GM15510 (cell line): Measurements from ENCODE around the gene SH2D4B.

Source experiments
- POLR2A ChIP-seq: IDR thresholded peaks from 3 replicates; pipeline ENCODE4 v1.6.1; 2011; ENCODE audit warnings: borderline replicate concordance; ENCODE audit not compliant: insufficient read length; ENCODE audit errors: extremely low read depth

SH2D4B gene

GRCh38 chr10:80513106-80513505, 24.6 kb upstream of the SH2D4B start:
- no peak for TF ChIP-seq POLR2A

DNA sequence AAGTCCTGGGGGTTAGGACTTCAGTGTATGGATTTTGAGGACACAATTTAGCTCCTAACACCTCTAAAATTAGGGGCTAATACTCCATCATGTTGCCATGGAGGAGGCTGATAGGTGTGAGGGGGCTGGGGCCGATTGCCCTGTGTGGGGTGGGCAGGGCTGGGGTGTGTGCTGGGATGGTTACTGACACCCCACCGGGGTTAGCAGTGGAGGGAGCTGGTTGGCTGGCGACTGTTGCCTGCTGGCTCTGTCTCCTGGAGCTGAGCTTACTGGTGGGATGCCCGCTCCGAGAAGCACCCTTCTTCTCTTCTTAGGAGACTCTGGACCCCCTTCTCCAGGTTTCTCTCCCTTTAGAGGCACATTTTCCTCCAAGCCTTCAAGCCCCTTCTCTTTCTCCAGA, 22.2 kb upstream of the SH2D4B start:
- no peak for TF ChIP-seq POLR2A

DNA sequence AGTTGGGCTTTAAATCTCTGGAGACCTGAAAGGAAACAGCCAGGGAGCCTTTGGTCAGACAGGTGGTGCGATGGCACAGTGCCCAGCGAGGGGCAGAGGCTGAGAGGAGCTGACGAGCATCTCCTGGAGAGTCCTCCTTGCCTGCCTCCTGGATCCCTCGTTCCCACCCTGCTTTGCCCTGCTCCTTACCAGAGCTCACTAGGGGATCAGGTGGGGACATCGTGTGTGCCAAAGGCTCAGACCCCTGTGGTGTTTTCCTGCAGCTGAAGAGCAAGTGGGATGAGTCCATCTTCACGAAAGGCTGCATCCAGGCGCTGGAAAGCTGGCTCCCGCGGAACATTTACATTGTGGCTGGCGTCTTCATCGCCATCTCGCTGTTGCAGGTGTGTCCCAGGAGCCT, 21.8 kb upstream of the SH2D4B start:
- no peak for TF ChIP-seq POLR2A

DNA sequence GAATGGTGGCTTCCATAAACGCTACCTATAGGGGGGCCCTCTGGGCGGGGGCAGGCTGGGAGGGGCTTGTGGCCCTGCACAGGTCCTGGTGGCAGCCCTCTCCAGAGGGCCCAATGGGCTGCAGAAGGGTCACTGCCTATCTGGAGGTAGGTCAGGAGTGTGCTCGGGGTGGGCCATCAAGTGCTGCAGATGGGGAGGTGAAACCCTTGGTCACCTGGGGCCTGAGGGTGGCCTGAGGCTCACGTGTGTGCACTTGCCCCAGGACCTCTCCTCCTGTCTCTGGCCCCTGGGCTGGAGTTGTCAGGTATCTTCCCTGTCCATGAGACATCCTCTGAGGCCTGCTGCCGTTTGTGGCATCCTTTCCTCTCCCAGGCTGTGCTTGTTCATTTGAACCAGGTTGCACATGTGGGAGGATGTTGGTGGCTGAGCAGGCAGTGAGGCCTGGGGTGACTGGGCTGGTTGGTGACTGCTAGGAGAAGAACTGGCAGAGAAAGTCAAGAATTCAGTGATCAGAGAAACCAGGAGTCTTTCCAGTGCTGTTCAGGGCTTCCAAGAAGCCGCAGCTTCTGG, 21.1 kb upstream of the SH2D4B start:
- no peak for TF ChIP-seq POLR2A

DNA sequence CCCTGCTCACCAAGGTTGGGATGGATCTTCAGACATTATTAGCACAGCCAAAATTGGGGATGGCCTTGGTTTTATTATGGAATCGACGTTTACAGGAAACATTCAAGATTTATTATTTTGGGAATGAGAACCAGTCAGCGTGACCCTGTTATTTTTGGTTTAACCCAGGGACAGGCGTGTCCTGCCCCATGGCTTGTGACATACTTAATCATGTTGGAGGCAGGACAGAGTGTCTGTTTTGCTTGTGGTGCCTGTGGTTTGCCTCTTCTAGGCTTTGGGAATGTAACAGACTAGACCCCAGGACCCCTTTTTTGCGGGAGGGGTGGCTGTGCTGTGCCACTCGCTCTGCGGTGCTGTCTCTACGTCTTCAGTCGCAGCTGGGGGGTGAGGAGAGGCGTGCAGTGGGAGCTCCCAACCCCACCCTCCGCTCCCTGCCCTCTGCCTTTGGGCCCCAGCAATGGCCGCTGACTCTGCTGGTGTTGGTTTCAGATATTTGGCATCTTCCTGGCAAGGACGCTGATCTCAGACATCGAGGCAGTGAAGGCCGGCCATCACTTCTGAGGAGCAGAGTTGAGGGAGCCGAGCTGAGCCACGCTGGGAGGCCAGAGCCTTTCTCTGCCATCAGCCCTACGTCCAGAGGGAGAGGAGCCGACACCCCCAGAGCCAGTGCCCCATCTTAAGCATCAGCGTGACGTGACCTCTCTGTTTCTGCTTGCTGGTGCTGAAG, 20.1 kb upstream of the SH2D4B start:
- no peak for TF ChIP-seq POLR2A

DNA sequence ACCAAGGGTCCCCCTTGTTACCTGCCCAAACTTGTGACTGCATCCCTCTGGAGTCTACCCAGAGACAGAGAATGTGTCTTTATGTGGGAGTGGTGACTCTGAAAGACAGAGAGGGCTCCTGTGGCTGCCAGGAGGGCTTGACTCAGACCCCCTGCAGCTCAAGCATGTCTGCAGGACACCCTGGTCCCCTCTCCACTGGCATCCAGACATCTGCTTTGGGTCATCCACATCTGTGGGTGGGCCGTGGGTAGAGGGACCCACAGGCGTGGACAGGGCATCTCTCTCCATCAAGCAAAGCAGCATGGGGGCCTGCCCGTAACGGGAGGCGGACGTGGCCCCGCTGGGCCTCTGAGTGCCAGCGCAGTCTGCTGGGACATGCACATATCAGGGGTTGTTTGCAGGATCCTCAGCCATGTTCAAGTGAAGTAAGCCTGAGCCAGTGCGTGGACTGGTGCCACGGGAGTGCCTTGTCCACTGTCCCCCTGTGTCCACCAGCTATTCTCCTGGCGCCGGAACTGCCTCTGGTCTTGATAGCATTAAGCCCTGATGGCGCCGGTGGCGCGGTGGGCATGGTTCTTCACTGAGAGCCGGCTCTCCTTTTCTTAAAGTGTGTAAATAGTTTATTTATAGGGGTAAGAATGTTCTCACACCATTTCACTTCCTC, 19.4 kb upstream of the SH2D4B start:
- TF ChIP-seq POLR2A, result no peak

DNA sequence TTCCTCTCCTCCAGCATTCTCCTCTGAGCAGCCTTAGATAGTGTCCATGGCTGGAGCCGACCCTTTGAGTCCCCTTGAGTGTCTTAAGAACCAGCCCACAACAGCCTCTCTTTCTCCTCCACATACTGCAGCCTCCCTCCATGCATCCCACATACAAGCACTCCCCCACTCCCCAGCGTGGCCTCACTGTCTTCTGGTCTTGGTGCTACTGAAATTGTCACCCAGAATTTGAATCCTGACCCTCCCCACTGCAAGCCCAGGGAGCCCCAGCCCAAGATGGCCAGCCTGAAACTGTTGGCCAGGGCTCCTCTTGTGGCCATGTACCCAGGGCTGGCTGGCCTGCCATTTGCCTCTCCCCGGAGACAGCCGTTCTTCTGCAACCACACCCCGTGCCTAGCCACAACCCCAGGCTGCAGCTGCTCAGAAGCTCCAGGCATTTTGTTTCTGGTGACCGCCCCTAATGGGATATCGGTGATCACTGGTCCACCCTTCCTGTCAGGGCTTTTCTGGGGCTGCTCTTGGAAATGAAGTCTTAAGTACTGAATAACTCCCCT, 18.8 kb upstream of the SH2D4B start:
- TF ChIP-seq POLR2A, result no peak

GRCh38 chr10:80519936-80520650, 17.6 kb upstream of the SH2D4B start:
- no peak for TF ChIP-seq POLR2A

DNA sequence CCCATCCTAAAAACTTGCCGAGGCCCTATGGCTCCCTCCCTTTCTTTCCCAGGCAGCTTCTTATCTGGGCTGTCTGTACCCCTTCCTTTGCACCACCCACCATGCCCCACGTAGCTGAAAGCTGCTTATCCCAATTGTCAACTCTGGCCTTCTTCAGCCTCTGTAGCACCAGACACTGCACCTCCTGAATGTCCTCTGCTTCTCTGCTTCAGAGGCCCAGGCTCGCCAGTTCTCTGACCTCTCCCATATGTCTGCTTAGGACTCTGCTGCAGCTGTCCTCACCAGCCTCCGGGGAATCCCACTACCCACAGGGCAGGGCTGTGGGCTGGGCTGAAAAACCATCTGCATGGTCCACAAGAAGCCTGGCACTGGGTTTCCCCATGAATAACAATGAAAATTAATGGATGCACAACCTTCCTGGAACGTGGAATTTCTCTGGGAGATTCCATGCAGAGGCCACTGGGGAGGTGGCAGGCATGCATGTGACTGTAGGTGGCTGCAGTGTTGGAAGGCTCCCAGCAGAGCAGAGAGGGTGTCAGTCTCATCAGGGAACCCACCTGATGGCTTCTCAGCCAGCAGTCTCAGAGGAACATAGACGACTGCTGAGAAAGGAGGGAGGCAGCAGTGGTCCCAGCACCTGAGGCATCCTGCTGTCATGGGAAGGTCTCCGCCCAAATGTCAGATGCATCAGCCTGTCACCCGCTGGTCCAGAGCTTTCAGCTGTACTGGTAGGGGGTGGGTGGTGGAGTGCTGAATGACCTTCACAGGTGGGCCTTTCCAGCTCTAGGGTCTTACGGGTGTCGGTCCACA, 16.8 kb upstream of the SH2D4B start:
- TF ChIP-seq POLR2A, result no peak

GRCh38 chr10:80522756-80523363, 14.8 kb upstream of the SH2D4B start:
- no peak for TF ChIP-seq POLR2A

- no peak for TF ChIP-seq POLR2A
Measured at GRCh38 chr10:80523773-80524172, 13.9 kb upstream of the SH2D4B start.

GRCh38 chr10:80524190-80524909, 13.4 kb upstream of the SH2D4B start:
- TF ChIP-seq POLR2A, result no peak

- no peak for TF ChIP-seq POLR2A
Measured at GRCh38 chr10:80526218-80526617, 11.5 kb upstream of the SH2D4B start.
